GM19035 (cell line): ENCODE results near the gene PURA.
"Not testable (repeated sequence)": the region's sequence is repeated elsewhere in the genome, so short reads cannot be mapped to it uniquely, and the experiment has no call there.

Source experiments
- ATAC-seq: cut with Tn5 transposase; IDR thresholded peaks from one replicate; pipeline ENCODE4 v1.9.1; 2021; ENCODE audit not compliant: unreplicated experiment

Gene PURA

GRCh38 chr5:140134277-140134935 lies 20.5 kb downstream of the PURA start:
- no peak for ATAC-seq

- no peak for ATAC-seq
These were observed 21.2 kb downstream of the PURA start for GRCh38 chr5:140135127-140135526.

GRCh38 chr5:140136624-140137023 lies 22.7 kb downstream of the PURA start:
- no peak for ATAC-seq

GRCh38 chr5:140140435-140140834 lies 26.5 kb downstream of the PURA start:
- no peak for ATAC-seq

- ATAC-seq: no peak
These were observed 27.3 kb downstream of the PURA start for GRCh38 chr5:140141241-140141640.

GRCh38 chr5:140142246-140142645 lies 28.3 kb downstream of the PURA start:
- ATAC-seq: no peak

- no peak for ATAC-seq
These were observed 28.9 kb downstream of the PURA start for GRCh38 chr5:140142856-140143255.

GRCh38 chr5:140143521-140144258 lies 29.8 kb downstream of the PURA start:
- peak; percentile 4 for ATAC-seq

- ATAC-seq: no peak
These were observed 31.3 kb downstream of the PURA start for GRCh38 chr5:140145256-140145655.

- no peak for ATAC-seq
These were observed 32.1 kb downstream of the PURA start for GRCh38 chr5:140145818-140146522.

GRCh38 chr5:140146523-140146842 lies 32.6 kb downstream of the PURA start:
- no peak for ATAC-seq

GRCh38 chr5:140147460-140147859 lies 33.6 kb downstream of the PURA start:
- no peak for ATAC-seq

- ATAC-seq: no peak
These were observed 34.6 kb downstream of the PURA start for GRCh38 chr5:140148508-140148907.

- ATAC-seq: no peak
These were observed 36.3 kb downstream of the PURA start for GRCh38 chr5:140150201-140150600.

GRCh38 chr5:140151144-140152021 lies 37.5 kb downstream of the PURA start:
- no peak for ATAC-seq

GRCh38 chr5:140152022-140152999 lies 38.4 kb downstream of the PURA start:
- no peak for ATAC-seq

GRCh38 chr5:140153255-140153654 lies 39.3 kb downstream of the PURA start:
- ATAC-seq: no peak

- ATAC-seq: no peak
These were observed 40.0 kb downstream of the PURA start for GRCh38 chr5:140153905-140154304.

- not testable (repeated sequence) for ATAC-seq
These were observed 40.9 kb downstream of the PURA start for GRCh38 chr5:140154710-140155381.
